Measurements from ENCODE around the gene IFNL4. TPM values are rescaled to one million over a fixed set of nuclear protein-coding genes. Genes with fewer than 3 reads are reported as not detected.

IFNL4 gene
- polyA plus RNA-seq, 2 of the 4 experiments (the other 2 are of a cell fraction) = not detected

DNA sequence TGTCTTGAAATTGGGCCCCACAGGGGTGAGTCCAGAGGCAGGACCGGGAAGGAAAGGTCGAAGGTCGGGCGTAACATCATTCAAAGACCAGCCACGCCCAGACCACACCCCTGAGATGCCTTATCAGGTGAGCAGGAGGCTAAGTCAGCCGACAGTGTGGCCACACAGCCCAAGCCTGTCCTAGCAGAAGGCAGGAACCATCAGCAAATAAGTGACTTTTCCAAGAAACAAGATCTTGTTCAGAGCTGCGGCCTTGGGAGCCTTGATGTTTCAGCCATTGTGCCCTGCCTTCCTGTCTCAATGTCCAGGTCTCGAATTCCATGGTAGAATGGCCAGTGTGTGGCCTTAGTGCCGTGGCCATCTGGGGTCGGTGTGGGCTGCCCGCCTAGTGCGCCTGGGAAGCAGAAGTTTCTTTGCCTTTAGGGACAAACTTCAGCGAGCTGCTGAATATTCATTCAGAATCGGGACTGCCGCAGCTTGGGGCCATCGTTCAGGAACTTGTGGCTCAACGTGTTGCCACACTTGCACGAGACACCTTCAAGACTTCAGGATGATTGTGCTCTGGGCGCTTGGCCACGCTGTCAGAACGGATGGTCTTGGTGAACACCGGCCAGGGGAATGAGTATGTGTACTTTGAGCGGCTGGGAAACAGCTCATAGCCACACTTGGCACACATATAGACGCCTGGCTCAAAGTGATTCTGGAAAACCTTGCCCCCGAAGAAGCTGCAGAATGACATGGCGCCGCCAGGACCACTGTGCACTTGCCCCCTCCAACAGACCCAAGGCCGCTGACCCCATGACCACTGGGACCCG, 6.1 kb upstream of the IFNL4 start:
- POLR2A ChIA-PET = no interaction called here
- Histone ChIP-seq H3K4me2 (no peak overlapping the region), H3K9me3 (no peaks in the 10 kb centered on the region), H3K4me3 (no peak overlapping the region), H3K27ac (no peak overlapping the region), H3K4me1 (no peaks in the 10 kb centered on the region)
- FAIRE-seq (no peak), ATAC-seq (peak in 1 of 2 experiments; percentile 17; a peak in 1 of 6 replicates), DNase-seq (ENCODE audit: low read depth in 1 of 2, low spot score in 1 of 2) (no peak)
- TF ChIP-seq HMGXB4 (CRISPR knock-in tag; IDR thresholded peaks at IDR 0.05; ENCODE audit: borderline replicate concordance) (no peak), EHF (CRISPR knock-in tag; IDR thresholded peaks at IDR 0.05) (no peak), HOXA7 (CRISPR knock-in tag; IDR thresholded peaks at IDR 0.05) (no peak), HOXB13 (CRISPR knock-in tag; IDR thresholded peaks at IDR 0.05; ENCODE audit: low read depth) (no peak), MYC (IDR thresholded peaks at IDR 0.05; ENCODE audit: borderline replicate concordance, low read length) (no peak), FOSL2 (IDR thresholded peaks at IDR 0.05) (no peak), FOSL2 (CRISPR knock-in tag; IDR thresholded peaks at IDR 0.05) (no peak), RARB (CRISPR knock-in tag; IDR thresholded peaks at IDR 0.05) (no peak), USF2 (IDR thresholded peaks at IDR 0.05) (no peak), MAFK (IDR thresholded peaks at IDR 0.05; ENCODE audit: partially characterized antibody) (no peak), HEYL (CRISPR knock-in tag; IDR thresholded peaks at IDR 0.05) (no peak), ESRRA (IDR thresholded peaks at IDR 0.05; ENCODE audit: borderline replicate concordance, low read length) (no peak), KDM1A (IDR thresholded peaks at IDR 0.05; ENCODE audit: low read depth) (no peak), JUN (IDR thresholded peaks at IDR 0.05) (no peak), RFX5 (IDR thresholded peaks at IDR 0.05) (no peak), TP53 (CRISPR knock-in tag; IDR thresholded peaks at IDR 0.05) (no peak), ZNF302 (CRISPR knock-in tag; IDR thresholded peaks at IDR 0.05) (no peak)
- TF ChIP-seq, protein P1, sequence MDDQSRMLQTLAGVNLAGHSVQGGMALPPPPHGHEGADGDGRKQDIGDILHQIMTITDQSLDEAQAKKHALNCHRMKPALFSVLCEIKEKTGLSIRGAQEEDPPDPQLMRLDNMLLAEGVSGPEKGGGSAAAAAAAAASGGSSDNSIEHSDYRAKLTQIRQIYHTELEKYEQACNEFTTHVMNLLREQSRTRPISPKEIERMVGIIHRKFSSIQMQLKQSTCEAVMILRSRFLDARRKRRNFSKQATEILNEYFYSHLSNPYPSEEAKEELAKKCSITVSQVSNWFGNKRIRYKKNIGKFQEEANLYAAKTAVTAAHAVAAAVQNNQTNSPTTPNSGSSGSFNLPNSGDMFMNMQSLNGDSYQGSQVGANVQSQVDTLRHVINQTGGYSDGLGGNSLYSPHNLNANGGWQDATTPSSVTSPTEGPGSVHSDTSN (IDR thresholded peaks at IDR 0.05) = no peak
- 61% methylated on average over 29 of the region's 29 CpGs for WGBS (ENCODE audit: missing lambda C conversion rate)
- CTCF ChIA-PET = interaction anchor here (0.7 to 2.1 kb wide), 7 partner anchors 10 to 212 kb away, joined by 3 to 5 read pairs (median 5); no protein-coding TSS in a partner anchor

- no peaks in the 10 kb centered on the region for H3K4me1 ChIP-seq
- no peak overlapping the region for H3K27ac ChIP-seq
- TF ChIP-seq EHF (CRISPR knock-in tag; IDR thresholded peaks at IDR 0.05) (no peak), BCL3 (IDR thresholded peaks at IDR 0.05) (no peak), CTCF (IDR thresholded peaks at IDR 0.05) (no peak), FOSL2 (IDR thresholded peaks at IDR 0.05) (no peak), FOSL2 (CRISPR knock-in tag; IDR thresholded peaks at IDR 0.05) (no peak)
- ATAC-seq = no peak
- WGBS (ENCODE audit: missing lambda C conversion rate) = 65% methylated on average over 8 of the region's 8 CpGs
- H3K4me2 ChIP-seq = no peak overlapping the region
- DNase-seq (ENCODE audit: low read depth in 1 of 2, low spot score in 1 of 2) = no peak
- ChIA-PET POLR2A (no interaction called here), CTCF (interaction anchor here (0.5 to 4.9 kb wide), 6 partner anchors 7 to 319 kb away, joined by 3 to 17 read pairs (median 3); no protein-coding TSS in a partner anchor)
- FAIRE-seq = no peak
- H3K4me3 ChIP-seq = no peak overlapping the region
- H3K9me3 ChIP-seq = no peaks in the 10 kb centered on the region
Measured at GRCh38 chr19:39253374-39254149, 4.9 kb upstream of the IFNL4 start.
